ENCODE data around the gene ALOX15. TPM values are rescaled to one million over a fixed set of nuclear protein-coding genes. Genes with fewer than 3 reads are reported as not detected.
A peak's percentile ranks its signal among the peaks of the same experiment; 100 is the strongest.
"Not testable (repeated sequence)": the region's sequence is repeated elsewhere in the genome, so short reads cannot be mapped to it uniquely, and the experiment has no call there.

The ALOX15 gene
- total and polyA plus RNA-seq, 9 of the 15 experiments (the other 6 are each of a cell fraction or from before 2014, with no cell fraction given) = not detected

DNA sequence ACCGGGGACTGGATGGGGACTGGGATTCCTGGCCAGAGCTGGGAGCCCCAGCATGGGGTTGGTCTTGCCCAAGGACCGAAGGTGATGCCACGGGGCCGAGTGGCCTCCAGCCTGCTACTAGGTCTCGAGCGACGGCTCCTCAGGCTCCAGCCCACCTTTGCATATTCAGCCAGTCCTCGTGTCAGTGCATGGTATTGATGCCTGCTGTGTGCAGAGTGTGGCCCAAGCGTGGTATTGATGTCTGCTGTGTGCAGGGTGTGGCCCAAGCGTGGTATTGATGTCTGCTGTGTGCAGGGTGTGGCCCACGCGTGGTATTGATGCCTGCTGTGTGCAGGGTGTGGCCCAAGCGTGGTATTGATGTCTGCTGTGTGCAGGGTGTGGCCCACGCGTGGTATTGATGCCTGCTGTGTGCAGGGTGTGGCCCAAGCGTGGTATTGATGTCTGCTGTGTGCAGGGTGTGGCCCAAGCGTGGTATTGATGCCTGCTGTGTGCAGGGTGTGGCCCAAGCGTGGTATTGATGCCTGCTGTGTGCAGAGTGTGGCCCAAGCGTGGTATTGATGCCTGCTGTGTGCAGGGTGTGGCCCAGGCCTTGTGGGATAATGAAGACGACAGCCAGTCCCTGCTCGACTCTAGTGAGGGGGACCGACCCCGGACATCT, 45.7 kb downstream of the ALOX15 start:
- intact Hi-C loops (cut with micrococcal nuclease); H3K4me3 ChIP-seq; H3K9me1 ChIP-seq (ENCODE audit: control insufficient read depth, insufficient read depth, low read length); H3K9ac ChIP-seq (ENCODE audit: insufficient read depth in 1 of 2, low read depth in 2 of 2, low read length in 2 of 2); H3K79me2 ChIP-seq (ENCODE audit: control insufficient read depth, insufficient read depth, low read length); H3K36me3 ChIP-seq (ENCODE audit: control insufficient read depth, insufficient read depth, low read length); BruUV-seq (replicated peaks); ATAC-seq; H3K27ac ChIP-seq (ENCODE audit: extremely low read depth, low read depth, low read length); in situ Hi-C loops (cut with MboI); DNase-seq (ENCODE audit: extremely low read depth in 1 of 4, low spot score in 3 of 4); FAIRE-seq; H3K4me2 ChIP-seq (ENCODE audit: insufficient read depth, low read length); H2AFZ ChIP-seq (ENCODE audit: low read depth, low read length); CTCF ChIA-PET (ENCODE audit: low intra/inter-chr PET ratio); H3K9me3 ChIP-seq (replicated peaks; ENCODE audit: control insufficient read depth, insufficient read depth, low read depth, low read length): not testable (repeated sequence)
- Histone ChIP-seq H3K27me3 (ENCODE audit: control insufficient read depth in 2 of 2, insufficient read depth in 2 of 2, low read length in 2 of 2) (peaks cover 4 to 82% of the 10 kb centered on the region in 2 experiments; a peak in 4 of 5 replicates), H3K4me1 (replicated peaks in 1 of 2; ENCODE audit: control insufficient read depth in 2 of 2, insufficient read depth in 2 of 2, low read length in 2 of 2) (peaks cover 0 to 21% of the 10 kb centered on the region in 2 experiments; a peak in 3 of 5 replicates), H4K20me1 (replicated peaks; ENCODE audit: control insufficient read depth, insufficient read depth, low read length) (0 out of 2 replicates have a peak, but pooled peaks cover 10% of the 10 kb centered on the region)
- POLR2A ChIA-PET = interaction anchor here (0.7 to 0.9 kb wide), 2 partner anchors 9 to 41 kb away, joined by 3 to 5 read pairs; partner anchors contain the start of gene MYBBP1A
- 22% methylated on average over 11 of the region's 23 CpGs for WGBS (ENCODE audit: insufficient coverage, low coverage, missing lambda C conversion rate)
- peak; percentile 96 for TF ChIP-seq ZKSCAN8 (CRISPR knock-in tag; IDR thresholded peaks at IDR 0.05)

DNA sequence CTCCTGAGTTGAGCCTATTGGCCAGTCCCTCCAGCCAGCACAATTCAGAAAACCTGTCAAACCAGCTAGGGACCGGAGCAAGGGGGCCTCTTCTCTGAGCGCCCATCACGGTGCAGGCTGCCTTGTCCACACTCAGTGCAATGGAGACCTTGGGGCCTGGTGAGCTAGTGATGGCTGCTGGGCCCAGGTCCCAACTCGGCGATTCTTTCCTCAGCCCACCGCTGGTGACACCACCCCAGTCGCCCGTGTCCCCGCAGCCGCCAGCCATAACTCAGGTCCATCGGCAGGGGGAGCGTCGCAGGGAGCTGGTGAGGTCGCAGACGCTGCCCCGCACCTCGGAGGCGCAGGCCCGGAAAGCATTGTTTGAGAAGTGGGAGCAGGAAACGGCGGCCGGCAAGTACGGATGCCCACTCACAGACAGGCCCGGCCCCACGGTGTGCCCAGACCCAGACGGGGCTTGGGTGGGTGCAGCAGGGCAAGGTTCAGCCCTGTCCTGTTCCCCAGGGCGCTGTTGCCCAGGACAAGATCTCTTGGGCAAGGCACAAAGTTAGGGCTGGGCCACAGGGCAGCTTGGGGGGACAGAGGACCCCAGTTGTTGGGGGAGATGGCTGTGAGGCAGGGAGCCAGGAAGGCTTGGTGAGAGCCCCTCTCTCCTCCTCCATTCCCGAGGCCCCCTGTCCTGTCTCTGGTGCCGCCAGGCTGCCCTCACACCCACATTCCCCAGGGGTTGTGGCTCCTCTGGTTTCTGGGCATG, 46.4 kb downstream of the ALOX15 start:
- Histone ChIP-seq H3K9me3 (replicated peaks; ENCODE audit: control insufficient read depth, insufficient read depth, low read depth, low read length) (no peaks in the 10 kb centered on the region), H3K4me3 (no peak overlapping the region), H3K4me1 (replicated peaks in 1 of 2; ENCODE audit: control insufficient read depth in 2 of 2, insufficient read depth in 2 of 2, low read length in 2 of 2) (peaks cover 0 to 20% of the 10 kb centered on the region in 2 experiments; a peak in 3 of 5 replicates), H3K36me3 (ENCODE audit: control insufficient read depth, insufficient read depth, low read length) (no peaks in the 10 kb centered on the region), H3K4me2 (ENCODE audit: insufficient read depth, low read length) (no peak overlapping the region), H2AFZ (ENCODE audit: low read depth, low read length) (no peak overlapping the region), H4K20me1 (replicated peaks; ENCODE audit: control insufficient read depth, insufficient read depth, low read length) (0 out of 2 replicates have a peak, but pooled peaks cover 10% of the 10 kb centered on the region), H3K27ac (ENCODE audit: extremely low read depth, low read depth, low read length) (no peak overlapping the region), H3K9me1 (ENCODE audit: control insufficient read depth, insufficient read depth, low read length) (no peaks in the 10 kb centered on the region), H3K27me3 (ENCODE audit: control insufficient read depth in 2 of 2, insufficient read depth in 2 of 2, low read length in 2 of 2) (peaks cover 4 to 83% of the 10 kb centered on the region in 2 experiments; a peak in 4 of 5 replicates), H3K79me2 (ENCODE audit: control insufficient read depth, insufficient read depth, low read length) (no peaks in the 10 kb centered on the region), H3K9ac (ENCODE audit: insufficient read depth in 1 of 2, low read depth in 2 of 2, low read length in 2 of 2) (peak overlapping the region in 1 of 2 experiments; percentile 45; a peak in 1 of 4 replicates)
- FAIRE-seq = no peak
- DNase-seq (ENCODE audit: extremely low read depth in 1 of 4, low spot score in 3 of 4) = peak; percentile 63 to 65 (median 64)
- peak; percentile 94 for ATAC-seq
- ChIA-PET POLR2A (interaction anchor here (0.6 to 0.9 kb wide), 4 partner anchors 8 to 46 kb away, joined by 3 to 5 read pairs (median 3); partner anchors contain the start of genes ALOX15 and MYBBP1A), CTCF (ENCODE audit: low intra/inter-chr PET ratio) (no interaction called here)
- no TSS peak for BruUV-seq (replicated peaks)
- intact Hi-C loops (cut with micrococcal nuclease) (no loop called here), in situ Hi-C loops (cut with MboI) (no loop called here)
- 10% methylated on average over 22 of the region's 29 CpGs for WGBS (ENCODE audit: insufficient coverage, low coverage, missing lambda C conversion rate)
- TF ChIP-seq ZNF384 (IDR thresholded peaks at IDR 0.05; ENCODE audit: low read depth, low read length) (no peak), NRF1 (conservative IDR thresholded peaks at IDR 0.05 in 1 of 2, IDR thresholded peaks at IDR 0.05 in 1 of 2) (peak; percentile 54 to 64; a peak in 3 of 4 replicates), RAD21 (CRISPR knock-in tag; conservative IDR thresholded peaks at IDR 0.05 in 1 of 2, IDR thresholded peaks at IDR 0.05 in 1 of 2) (peak in 1 of 2 experiments; percentile 45; a peak in 2 of 4 replicates), TARDBP (IDR thresholded peaks at IDR 0.05) (no peak), SIRT6 (IDR thresholded peaks at IDR 0.05; ENCODE audit: low read depth, low read length) (no peak), SMARCA4 (IDR thresholded peaks at IDR 0.05) (no peak), TRIM28 (IDR thresholded peaks at IDR 0.05) (no peak)
- TF ChIP-seq, protein P1, sequence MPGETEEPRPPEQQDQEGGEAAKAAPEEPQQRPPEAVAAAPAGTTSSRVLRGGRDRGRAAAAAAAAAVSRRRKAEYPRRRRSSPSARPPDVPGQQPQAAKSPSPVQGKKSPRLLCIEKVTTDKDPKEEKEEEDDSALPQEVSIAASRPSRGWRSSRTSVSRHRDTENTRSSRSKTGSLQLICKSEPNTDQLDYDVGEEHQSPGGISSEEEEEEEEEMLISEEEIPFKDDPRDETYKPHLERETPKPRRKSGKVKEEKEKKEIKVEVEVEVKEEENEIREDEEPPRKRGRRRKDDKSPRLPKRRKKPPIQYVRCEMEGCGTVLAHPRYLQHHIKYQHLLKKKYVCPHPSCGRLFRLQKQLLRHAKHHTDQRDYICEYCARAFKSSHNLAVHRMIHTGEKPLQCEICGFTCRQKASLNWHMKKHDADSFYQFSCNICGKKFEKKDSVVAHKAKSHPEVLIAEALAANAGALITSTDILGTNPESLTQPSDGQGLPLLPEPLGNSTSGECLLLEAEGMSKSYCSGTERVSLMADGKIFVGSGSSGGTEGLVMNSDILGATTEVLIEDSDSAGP (CRISPR knock-in tag; IDR thresholded peaks at IDR 0.05) = no peak

All from K562 (cell line).